K562 (cell line): Measurements from ENCODE around the gene ELP5. TPM values are rescaled to one million over a fixed set of nuclear protein-coding genes. Genes with fewer than 3 reads are reported as not detected.

Experiments
- CHD2 ChIP-seq: IDR thresholded peaks from 2 replicates; pipeline ENCODE4 v1.6.1; 2011; ENCODE audit warnings: low read depth, low read length
- GABPB1 ChIP-seq: sonication (generic); formaldehyde crosslinking; IDR thresholded peaks from 2 replicates; pipeline ENCODE4 v1.8.0; 2022; ENCODE audit warnings: mild to moderate bottlenecking, missing genetic modification reagents
- PHTF2 ChIP-seq: fragments of 250-450 bp; sonication (Bioruptor Pico); IDR thresholded peaks from 2 replicates; pipeline ENCODE4 v1.5.0; 2021; ENCODE audit warnings: mild to moderate bottlenecking
- RNF219 ChIP-seq: fragments of 250-450 bp; sonication (Bioruptor Pico); IDR thresholded peaks from 2 replicates; pipeline ENCODE4 v1.5.0; 2022; ENCODE audit warnings: mild to moderate bottlenecking
- TBL1XR1 ChIP-seq, 2 experiments: IDR thresholded peaks; 2 replicates each; pipeline ENCODE4 v1.6.1; 2012; ENCODE audit warnings: improper control_type of control experiment in 2 of 2, low read length in 2 of 2, mild to moderate bottlenecking in 1 of 2
- polyA plus RNA-seq, 8 experiments: library from polyadenylated mRNA; depleted of rRNA in 4 of 8; stranded (reverse) in 5 of 8; unstranded in 3 of 8; fragments of >200 nt; fragmentation: Nextera tagmentation in 2 of 8; fragmentation: Illumina TruSeq in 1 of 8; extraction: Ambion mirVana in 2 of 8; extraction: Trizol in 1 of 8; gene quantifications; 2 replicates each; pipeline versions ENCODE4 v1.2.1 to v1.2.3, GENCODE V29; 2011 to 2014; ENCODE audit warnings: inconsistent platforms in 1 of 8, missing spikeins in 1 of 8
- total RNA-seq, 7 experiments: library from RNA; depleted of rRNA in 6 of 7; stranded (reverse); fragments of >200 nt in 6 of 7; fragmentation: Illumina TruSeq in 2 of 7; extraction: Trizol in 2 of 7; gene quantifications; 2 replicates each; pipeline versions ENCODE4 v1.2.1 to v1.2.3, GENCODE V29; 2011 to 2021; ENCODE audit warnings: low replicate concordance in 1 of 7
- TF ChIP-seq, protein P1 (sequence below): fragments of 450-650 bp; IDR thresholded peaks from 2 replicates; pipeline ENCODE4 v1.6.1; 2016; ENCODE audit warnings: mild to moderate bottlenecking, moderate library complexity
- TF ChIP-seq, protein P2 (sequence below): fragments of 250-450 bp; sonication (Bioruptor Pico); IDR thresholded peaks from 2 replicates; pipeline ENCODE4 v1.9.0; 2021; ENCODE audit warnings: mild to moderate bottlenecking, inconsistent platforms
- TF ChIP-seq, protein P3 (sequence below): fragments of 250-450 bp; sonication (Bioruptor Pico); IDR thresholded peaks from 2 replicates; pipeline ENCODE4 v1.4.0; 2020; ENCODE audit warnings: mild to moderate bottlenecking, moderate library complexity, borderline replicate concordance

The ELP5 gene
- total and polyA plus RNA-seq, 9 of the 15 experiments (the other 6 are each of a cell fraction or from before 2014, with no cell fraction given), result 25.7 to 77.9 (median 52.9) TPM

GRCh38 chr17:7280519-7281073 is 28.6 kb downstream of the ELP5 start (continued):
- TF ChIP-seq RNF219 (CRISPR knock-in tag) (no peak), CHD2 (no peak), TBL1XR1 (IDR thresholded peaks at IDR 0.05; ENCODE audit: low read length in 2 of 2) (no peak), GABPB1 (CRISPR knock-in tag) (peak; percentile 71; the same call in 1 of the 2 replicates), PHTF2 (CRISPR knock-in tag) (no peak)
- TF ChIP-seq, protein P1, sequence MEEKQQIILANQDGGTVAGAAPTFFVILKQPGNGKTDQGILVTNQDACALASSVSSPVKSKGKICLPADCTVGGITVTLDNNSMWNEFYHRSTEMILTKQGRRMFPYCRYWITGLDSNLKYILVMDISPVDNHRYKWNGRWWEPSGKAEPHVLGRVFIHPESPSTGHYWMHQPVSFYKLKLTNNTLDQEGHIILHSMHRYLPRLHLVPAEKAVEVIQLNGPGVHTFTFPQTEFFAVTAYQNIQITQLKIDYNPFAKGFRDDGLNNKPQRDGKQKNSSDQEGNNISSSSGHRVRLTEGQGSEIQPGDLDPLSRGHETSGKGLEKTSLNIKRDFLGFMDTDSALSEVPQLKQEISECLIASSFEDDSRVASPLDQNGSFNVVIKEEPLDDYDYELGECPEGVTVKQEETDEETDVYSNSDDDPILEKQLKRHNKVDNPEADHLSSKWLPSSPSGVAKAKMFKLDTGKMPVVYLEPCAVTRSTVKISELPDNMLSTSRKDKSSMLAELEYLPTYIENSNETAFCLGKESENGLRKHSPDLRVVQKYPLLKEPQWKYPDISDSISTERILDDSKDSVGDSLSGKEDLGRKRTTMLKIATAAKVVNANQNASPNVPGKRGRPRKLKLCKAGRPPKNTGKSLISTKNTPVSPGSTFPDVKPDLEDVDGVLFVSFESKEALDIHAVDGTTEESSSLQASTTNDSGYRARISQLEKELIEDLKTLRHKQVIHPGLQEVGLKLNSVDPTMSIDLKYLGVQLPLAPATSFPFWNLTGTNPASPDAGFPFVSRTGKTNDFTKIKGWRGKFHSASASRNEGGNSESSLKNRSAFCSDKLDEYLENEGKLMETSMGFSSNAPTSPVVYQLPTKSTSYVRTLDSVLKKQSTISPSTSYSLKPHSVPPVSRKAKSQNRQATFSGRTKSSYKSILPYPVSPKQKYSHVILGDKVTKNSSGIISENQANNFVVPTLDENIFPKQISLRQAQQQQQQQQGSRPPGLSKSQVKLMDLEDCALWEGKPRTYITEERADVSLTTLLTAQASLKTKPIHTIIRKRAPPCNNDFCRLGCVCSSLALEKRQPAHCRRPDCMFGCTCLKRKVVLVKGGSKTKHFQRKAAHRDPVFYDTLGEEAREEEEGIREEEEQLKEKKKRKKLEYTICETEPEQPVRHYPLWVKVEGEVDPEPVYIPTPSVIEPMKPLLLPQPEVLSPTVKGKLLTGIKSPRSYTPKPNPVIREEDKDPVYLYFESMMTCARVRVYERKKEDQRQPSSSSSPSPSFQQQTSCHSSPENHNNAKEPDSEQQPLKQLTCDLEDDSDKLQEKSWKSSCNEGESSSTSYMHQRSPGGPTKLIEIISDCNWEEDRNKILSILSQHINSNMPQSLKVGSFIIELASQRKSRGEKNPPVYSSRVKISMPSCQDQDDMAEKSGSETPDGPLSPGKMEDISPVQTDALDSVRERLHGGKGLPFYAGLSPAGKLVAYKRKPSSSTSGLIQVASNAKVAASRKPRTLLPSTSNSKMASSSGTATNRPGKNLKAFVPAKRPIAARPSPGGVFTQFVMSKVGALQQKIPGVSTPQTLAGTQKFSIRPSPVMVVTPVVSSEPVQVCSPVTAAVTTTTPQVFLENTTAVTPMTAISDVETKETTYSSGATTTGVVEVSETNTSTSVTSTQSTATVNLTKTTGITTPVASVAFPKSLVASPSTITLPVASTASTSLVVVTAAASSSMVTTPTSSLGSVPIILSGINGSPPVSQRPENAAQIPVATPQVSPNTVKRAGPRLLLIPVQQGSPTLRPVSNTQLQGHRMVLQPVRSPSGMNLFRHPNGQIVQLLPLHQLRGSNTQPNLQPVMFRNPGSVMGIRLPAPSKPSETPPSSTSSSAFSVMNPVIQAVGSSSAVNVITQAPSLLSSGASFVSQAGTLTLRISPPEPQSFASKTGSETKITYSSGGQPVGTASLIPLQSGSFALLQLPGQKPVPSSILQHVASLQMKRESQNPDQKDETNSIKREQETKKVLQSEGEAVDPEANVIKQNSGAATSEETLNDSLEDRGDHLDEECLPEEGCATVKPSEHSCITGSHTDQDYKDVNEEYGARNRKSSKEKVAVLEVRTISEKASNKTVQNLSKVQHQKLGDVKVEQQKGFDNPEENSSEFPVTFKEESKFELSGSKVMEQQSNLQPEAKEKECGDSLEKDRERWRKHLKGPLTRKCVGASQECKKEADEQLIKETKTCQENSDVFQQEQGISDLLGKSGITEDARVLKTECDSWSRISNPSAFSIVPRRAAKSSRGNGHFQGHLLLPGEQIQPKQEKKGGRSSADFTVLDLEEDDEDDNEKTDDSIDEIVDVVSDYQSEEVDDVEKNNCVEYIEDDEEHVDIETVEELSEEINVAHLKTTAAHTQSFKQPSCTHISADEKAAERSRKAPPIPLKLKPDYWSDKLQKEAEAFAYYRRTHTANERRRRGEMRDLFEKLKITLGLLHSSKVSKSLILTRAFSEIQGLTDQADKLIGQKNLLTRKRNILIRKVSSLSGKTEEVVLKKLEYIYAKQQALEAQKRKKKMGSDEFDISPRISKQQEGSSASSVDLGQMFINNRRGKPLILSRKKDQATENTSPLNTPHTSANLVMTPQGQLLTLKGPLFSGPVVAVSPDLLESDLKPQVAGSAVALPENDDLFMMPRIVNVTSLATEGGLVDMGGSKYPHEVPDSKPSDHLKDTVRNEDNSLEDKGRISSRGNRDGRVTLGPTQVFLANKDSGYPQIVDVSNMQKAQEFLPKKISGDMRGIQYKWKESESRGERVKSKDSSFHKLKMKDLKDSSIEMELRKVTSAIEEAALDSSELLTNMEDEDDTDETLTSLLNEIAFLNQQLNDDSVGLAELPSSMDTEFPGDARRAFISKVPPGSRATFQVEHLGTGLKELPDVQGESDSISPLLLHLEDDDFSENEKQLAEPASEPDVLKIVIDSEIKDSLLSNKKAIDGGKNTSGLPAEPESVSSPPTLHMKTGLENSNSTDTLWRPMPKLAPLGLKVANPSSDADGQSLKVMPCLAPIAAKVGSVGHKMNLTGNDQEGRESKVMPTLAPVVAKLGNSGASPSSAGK, result peak; percentile 94
- TF ChIP-seq, protein P2, sequence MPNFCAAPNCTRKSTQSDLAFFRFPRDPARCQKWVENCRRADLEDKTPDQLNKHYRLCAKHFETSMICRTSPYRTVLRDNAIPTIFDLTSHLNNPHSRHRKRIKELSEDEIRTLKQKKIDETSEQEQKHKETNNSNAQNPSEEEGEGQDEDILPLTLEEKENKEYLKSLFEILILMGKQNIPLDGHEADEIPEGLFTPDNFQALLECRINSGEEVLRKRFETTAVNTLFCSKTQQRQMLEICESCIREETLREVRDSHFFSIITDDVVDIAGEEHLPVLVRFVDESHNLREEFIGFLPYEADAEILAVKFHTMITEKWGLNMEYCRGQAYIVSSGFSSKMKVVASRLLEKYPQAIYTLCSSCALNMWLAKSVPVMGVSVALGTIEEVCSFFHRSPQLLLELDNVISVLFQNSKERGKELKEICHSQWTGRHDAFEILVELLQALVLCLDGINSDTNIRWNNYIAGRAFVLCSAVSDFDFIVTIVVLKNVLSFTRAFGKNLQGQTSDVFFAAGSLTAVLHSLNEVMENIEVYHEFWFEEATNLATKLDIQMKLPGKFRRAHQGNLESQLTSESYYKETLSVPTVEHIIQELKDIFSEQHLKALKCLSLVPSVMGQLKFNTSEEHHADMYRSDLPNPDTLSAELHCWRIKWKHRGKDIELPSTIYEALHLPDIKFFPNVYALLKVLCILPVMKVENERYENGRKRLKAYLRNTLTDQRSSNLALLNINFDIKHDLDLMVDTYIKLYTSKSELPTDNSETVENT, result no peak
- TF ChIP-seq, protein P3, sequence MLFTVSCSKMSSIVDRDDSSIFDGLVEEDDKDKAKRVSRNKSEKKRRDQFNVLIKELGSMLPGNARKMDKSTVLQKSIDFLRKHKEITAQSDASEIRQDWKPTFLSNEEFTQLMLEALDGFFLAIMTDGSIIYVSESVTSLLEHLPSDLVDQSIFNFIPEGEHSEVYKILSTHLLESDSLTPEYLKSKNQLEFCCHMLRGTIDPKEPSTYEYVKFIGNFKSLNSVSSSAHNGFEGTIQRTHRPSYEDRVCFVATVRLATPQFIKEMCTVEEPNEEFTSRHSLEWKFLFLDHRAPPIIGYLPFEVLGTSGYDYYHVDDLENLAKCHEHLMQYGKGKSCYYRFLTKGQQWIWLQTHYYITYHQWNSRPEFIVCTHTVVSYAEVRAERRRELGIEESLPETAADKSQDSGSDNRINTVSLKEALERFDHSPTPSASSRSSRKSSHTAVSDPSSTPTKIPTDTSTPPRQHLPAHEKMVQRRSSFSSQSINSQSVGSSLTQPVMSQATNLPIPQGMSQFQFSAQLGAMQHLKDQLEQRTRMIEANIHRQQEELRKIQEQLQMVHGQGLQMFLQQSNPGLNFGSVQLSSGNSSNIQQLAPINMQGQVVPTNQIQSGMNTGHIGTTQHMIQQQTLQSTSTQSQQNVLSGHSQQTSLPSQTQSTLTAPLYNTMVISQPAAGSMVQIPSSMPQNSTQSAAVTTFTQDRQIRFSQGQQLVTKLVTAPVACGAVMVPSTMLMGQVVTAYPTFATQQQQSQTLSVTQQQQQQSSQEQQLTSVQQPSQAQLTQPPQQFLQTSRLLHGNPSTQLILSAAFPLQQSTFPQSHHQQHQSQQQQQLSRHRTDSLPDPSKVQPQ (CRISPR knock-in tag), result no peak
